ENCODE results near the gene MRS2.
"Not testable (repeated sequence)": the region's sequence is repeated elsewhere in the genome, so short reads cannot be mapped to it uniquely, and the experiment has no call there.

The MRS2 gene

GRCh38 chr6:24391208-24391607 lies 11.5 kb upstream of the MRS2 start:
- no peak for DNase-seq

DNA sequence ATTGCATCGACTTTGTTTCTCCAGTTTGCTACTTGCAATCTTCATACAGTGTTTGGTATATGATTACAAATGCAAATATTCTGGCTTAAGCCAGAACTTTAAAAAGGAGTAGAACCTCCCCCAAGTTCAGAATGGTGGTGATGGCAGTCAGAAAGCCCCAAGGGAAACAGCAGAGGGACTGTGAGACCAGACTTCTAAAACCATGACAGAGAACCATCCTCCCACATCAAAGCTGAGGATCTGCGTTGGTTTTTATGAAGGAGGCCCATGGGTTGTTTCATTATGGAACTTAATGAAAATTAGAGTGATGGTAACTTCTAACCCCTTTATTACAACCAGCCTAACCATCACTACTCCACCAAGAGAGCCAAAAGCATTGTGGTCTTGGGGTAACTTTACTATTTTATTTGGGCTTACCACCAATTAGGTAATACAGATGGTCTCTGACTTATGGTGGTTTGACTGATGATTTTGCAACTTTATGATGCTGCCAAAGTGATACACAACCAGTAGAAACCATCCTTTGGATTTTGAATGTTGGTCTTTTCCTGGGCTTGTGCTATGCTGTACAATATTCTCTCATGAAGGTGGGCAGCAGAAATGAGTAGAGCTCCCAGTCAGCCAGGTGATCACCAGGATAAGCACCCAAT lies 10.9 kb upstream of the MRS2 start:
- no peak for DNase-seq

GRCh38 chr6:24394061-24394779 lies 8.5 kb upstream of the MRS2 start:
- no peak for DNase-seq

- DNase-seq = no peak
Observed at GRCh38 chr6:24394780-24395437, 7.8 kb upstream of the MRS2 start.

DNA sequence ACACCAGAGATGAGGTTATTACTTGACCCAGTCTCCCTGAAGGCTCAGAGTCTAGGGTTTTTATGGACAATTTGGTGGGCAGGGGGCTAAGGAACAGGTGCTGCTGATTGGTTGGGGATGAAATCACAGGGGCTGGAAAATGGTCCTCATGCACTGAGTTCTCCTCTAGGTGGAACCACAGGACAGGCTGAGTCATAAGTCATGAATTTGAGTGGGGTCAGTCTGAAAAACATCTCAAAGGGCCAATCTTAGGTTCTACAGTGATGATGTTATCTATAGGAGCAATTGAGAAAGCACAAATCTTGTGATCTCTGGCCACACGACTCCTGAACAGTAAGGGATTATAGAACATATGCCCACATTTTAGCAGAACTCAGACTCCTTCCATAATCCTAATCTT lies 5.9 kb upstream of the MRS2 start:
- no peak for DNase-seq

- no peak for DNase-seq
Observed at GRCh38 chr6:24397631-24398030, 5.1 kb upstream of the MRS2 start.

DNA sequence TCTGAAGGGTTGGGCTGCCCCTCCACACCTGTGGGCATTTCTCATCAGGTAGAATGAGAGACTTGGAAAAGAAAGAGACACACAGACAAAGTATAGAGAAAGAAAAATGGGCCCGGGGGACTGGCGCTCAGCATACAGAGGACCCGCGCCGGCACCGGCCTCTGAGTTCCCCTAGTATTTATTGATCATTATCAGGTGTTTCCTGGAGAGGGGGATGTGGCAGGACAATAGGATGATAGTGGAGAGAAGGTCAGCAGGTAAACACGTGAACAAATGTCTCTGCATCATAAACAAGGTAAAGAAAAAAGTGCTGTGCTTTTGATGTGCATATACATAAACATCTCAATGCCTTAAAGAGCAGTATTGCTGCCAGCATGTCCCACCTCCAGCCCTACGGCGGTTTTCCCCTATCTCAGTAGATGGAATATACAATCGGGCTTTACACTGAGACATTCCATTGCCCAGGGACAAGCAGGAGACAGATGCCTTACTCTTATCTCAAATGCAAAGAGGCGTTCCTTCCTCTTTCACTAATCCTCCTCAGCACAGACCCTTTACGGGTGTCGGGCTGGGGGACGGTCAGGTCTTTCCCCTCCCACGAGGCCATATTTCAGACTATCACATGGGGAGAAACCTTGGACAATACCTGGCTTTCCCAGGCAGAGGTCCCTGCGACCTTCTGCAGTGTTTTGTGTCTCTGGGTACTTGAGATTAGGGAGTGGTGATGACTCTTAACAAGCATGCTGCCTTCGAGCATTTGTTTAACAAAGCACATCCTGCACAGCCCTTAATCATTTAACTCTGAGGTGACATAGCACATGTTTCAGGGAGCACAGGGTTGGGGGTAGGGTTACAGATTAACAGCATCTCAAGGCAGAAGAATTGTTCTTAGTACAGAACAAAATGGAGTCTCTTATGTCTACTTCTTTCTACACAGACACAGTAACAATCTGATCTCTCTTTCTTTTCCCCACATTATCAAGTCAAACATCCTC lies 2.4 kb upstream of the MRS2 start:
- DNase-seq = not testable (repeated sequence)

DNA sequence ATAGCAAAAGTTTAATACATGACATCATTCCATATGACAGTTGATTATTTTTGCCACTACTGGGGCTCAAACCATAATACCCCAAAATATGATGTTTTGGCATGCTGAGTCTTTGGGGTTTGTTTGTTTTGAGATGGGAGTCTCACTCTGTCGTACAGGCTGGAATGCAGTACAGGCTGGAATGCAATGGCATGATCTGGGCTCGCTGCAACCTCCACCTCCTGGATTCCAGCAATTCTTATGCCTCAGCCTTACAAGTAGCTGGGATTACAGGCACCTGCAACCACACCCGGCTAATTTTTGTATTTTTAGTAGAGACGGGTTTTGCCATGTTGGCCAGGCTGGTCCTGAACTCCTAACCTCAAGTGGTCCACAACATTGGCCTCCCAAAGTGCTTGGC lies 1.3 kb upstream of the MRS2 start:
- no peak for DNase-seq

- no peak for DNase-seq
Observed at GRCh38 chr6:24403501-24403824, 727 bp downstream of the MRS2 start.

- no peak for DNase-seq
Observed at GRCh38 chr6:24405262-24405661, 2.5 kb downstream of the MRS2 start.

DNA sequence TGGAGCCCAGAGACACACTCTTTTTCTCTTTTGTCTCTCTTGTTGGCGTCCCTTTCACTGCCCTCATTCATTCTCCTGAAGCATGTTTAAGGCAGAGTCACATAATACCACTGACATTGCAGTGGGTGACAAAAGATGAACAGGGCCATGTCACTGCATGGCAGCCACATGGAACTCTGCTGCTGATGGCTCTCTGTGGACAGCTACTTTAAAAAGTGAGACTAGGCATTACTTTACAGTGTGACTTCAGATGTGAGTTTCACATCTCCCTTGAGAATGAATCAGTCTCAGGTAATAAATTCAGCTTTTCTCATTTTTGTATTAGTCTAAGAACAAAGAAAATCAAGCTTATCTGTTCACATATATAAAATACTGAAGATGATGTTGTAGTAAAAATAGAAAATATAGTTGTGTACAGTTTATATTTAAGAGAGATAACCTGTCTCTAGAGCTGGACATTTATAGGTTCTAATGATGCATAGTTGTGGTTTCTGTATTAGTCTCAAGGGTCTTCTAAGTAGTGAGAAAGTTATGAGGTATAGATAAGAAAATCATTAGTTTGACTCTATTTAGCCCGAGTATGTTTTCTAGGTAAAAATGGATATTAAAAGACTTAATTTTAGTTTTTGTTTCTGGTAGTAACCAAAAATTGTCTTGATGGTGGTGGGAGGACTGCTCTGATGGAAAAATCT lies 6.1 kb downstream of the MRS2 start:
- DNase-seq = no peak

- DNase-seq = no peak
Observed at GRCh38 chr6:24410622-24411021, 7.9 kb downstream of the MRS2 start.

DNA sequence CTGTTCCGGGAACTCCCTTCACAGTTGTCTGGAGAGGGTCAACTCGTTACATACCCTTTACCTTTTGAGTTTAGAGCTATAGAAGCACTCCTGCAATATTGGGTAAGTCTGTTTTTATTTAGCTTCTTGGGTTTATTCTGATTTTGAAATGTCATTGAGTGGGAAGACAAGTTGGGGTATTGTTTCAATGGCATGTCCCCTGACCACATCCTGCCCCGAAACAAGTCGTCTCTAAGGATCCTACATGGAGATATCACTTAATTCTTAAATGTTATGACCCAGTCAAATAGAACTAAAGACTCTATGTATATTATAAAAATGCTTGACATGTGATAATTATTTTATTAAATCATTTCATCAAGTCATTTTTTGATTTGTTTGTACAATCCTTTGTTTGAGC lies 9.6 kb downstream of the MRS2 start:
- no peak for DNase-seq

GRCh38 chr6:24414531-24414930 lies 11.8 kb downstream of the MRS2 start:
- DNase-seq = not testable (repeated sequence)

DNA sequence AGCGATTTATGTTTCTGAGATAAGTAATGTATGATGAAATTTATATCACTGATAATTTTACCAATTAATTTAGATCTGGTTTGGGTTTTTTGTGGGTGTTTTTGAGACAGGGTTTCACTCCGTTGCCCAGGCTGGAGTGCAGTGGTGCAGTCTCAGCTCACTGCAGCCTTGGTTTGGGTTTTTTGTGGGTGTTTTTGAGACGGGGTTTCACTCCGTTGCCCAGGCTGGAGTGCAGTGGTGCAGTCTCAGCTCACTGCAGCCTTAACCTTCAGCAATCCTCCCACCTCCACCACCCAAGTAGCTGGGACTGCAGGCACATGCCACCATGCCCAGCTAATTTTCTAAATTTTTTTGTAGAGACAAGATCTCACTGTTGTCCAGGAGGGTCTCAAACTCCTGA lies 13.0 kb downstream of the MRS2 start:
- DNase-seq = no peak

GRCh38 chr6:24419526-24419925 lies 16.8 kb downstream of the MRS2 start:
- DNase-seq = no peak

DNA sequence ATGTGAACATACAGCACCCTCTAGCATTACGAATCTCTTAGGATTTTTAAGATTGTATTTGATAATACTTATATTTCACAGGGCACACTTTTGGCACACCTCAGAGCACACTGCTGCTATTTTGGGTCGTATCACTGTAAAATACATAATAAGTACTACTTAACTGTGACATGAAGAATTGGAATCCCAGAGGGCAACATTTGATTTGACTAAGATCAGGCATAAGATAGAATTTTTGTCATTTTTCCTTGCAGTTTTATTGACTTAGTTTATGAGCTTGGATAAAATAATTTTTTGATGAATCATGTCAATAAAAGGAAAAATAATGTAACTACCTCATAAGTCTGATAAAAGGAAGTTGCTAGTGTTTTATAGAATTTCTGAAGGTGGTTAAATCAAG lies 22.4 kb downstream of the MRS2 start:
- no peak for DNase-seq

DNA sequence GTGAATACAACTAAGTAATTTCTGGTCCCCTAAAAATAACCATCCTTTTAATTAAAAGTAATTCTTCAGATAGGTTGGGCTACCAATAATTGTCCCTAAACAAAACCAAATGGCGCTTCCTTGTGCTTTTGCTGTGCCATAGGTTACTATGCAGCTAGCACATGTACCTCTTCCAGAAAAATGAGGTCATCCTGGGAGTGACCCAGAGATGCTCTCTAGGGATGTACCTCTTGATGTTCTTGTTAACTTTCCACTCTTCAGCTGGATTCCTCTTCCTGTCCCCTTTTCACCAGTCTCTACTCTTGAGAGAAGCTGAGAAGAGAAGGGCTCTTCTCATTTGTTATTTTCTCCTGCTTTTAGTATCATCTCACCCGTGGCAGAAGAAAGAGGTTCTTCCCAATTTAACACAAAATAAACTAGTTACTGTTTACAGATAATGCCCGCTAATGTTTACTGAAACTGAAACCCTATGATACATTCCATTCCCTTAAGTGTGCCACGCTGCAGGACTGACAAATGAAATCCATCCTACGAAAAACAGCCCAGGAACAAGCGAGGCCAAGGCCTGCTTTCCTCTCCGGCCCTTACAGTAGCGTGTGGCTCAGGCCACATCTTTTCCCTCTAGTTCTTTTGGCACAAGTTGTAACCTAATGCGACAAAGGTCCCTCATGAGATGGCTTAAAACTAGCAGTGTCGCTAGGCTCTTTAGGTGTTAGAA lies 24.2 kb downstream of the MRS2 start:
- DNase-seq = no peak

DNA sequence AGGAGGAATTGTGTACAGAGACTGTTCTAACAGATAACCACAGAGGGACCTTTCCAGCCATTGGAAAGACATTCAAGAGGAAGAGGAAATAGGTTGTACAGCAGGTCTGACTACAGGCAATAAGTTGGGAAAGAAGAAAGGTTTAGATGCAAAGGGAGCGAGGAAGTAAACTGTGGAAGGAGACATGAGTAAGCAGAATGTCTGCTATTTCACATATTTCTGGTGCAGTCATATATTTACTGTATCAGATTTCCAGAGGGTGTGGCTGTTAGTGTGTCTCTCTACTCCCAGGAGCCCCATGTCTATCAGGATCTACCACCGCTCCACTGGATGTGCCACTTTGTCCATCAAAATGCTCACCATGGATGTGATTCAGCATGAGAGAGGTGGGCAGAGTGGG lies 25.9 kb downstream of the MRS2 start:
- DNase-seq = no peak

GRCh38 chr6:24429146-24429545 lies 26.4 kb downstream of the MRS2 start:
- DNase-seq = no peak

GRCh38 chr6:24430086-24430485 lies 27.4 kb downstream of the MRS2 start:
- DNase-seq = no peak

GRCh38 chr6:24431045-24431451 lies 28.3 kb downstream of the MRS2 start:
- DNase-seq = no peak
